Epithelial cell of esophagus (primary cell): ENCODE results near the gene RALGPS2.
A peak's percentile ranks its signal among the peaks of the same experiment; 100 is the strongest.
"Not testable (repeated sequence)": the region's sequence is repeated elsewhere in the genome, so short reads cannot be mapped to it uniquely, and the experiment has no call there.

Source experiments
- DNase-seq: peaks from one replicate; pipeline ENCODE4 v3.0.0; 2010; ENCODE audit warnings: low read depth
- H3K4me3 ChIP-seq: 2 replicates; pipeline ENCODE4 v1.5.1; 2011; ENCODE audit warnings: mild to moderate bottlenecking, low read length, control low read depth
- TF ChIP-seq, protein P1 (sequence below): IDR thresholded peaks from 2 replicates; pipeline ENCODE4 v1.5.1; 2011; ENCODE audit warnings: low read depth, mild to moderate bottlenecking, low read length, control low read depth, inconsistent platforms; ENCODE audit not compliant: insufficient read depth; ENCODE audit errors: missing control alignments

Gene RALGPS2

DNA sequence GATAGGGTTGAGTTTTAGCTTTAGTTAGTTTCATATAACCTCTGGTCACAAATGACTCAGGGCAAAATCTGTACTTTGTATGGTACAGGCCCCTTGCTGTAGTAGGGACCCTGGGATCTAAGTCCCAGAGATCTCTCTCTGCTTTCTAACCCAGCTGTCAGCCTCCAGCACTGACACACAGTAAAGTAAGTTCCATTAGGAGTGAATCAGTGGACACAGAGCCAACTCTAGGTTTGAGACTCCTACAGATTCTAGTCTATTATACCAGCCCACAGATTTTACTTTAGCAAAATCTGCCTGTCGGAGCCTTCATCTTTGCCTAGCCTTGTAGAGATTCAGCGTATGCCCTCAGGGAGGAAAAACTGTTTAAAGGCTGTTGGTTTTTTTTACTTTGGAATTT lies 93.4 kb downstream of the RALGPS2 start:
- TF ChIP-seq, protein P1, sequence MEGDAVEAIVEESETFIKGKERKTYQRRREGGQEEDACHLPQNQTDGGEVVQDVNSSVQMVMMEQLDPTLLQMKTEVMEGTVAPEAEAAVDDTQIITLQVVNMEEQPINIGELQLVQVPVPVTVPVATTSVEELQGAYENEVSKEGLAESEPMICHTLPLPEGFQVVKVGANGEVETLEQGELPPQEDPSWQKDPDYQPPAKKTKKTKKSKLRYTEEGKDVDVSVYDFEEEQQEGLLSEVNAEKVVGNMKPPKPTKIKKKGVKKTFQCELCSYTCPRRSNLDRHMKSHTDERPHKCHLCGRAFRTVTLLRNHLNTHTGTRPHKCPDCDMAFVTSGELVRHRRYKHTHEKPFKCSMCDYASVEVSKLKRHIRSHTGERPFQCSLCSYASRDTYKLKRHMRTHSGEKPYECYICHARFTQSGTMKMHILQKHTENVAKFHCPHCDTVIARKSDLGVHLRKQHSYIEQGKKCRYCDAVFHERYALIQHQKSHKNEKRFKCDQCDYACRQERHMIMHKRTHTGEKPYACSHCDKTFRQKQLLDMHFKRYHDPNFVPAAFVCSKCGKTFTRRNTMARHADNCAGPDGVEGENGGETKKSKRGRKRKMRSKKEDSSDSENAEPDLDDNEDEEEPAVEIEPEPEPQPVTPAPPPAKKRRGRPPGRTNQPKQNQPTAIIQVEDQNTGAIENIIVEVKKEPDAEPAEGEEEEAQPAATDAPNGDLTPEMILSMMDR = no peak
- H3K4me3 ChIP-seq = no peak overlapping the region
- DNase-seq = peak; percentile 2

DNA sequence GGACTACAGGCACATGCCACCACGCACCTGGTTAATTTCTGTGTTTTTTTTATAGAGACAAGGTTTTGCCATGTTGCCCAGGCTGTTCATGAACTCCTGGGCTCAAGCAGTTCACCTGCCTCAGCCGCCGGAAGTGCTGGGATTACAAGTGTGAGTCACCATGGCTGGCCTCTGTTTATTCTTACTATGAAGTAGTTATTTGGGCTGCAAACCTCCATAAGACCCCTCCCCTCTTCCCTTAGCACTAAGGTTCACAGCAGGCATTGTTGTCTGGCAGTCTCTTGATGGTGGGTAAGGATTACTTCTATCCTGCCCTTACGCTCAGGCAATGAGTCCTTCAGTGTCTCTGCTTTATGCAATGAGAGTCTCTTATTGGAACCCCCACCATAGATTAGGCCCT lies 94.1 kb downstream of the RALGPS2 start:
- TF ChIP-seq, protein P1 = no peak
- no peak overlapping the region for H3K4me3 ChIP-seq
- DNase-seq = peak; percentile 23

DNA sequence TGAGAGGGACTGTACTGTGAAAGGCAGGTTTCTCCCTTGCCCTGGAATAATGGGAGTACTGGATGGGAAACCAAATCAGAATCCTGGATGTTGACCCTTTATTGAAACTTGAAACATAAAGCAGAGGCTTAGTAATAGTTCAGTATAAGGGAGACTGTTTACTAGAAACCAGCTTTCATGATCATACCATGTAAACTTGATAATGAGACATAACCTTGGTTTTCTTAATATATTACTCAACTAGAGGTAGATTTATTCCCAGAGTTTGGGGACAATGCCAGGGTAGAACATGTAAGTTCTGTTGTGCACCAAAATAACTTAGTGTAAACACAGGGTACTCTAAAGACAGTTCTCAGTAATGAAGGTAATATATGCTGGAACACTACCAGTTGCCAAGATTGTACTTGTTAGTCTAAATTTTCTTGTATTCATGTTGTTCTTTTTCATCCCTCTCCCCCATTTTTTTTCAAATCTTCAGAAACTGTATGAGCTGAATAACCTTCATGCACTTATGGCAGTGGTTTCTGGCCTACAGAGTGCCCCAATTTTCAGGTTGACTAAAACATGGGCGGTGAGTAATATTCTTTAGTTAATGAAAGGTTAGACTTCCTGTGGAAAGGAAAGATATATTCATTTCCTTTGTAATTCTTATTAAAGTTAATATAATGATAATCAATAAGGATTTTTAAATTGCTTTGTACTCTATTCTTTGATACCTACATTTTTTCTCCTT lies 96.3 kb downstream of the RALGPS2 start:
- TF ChIP-seq, protein P1 = no peak
- no peak for DNase-seq

DNA sequence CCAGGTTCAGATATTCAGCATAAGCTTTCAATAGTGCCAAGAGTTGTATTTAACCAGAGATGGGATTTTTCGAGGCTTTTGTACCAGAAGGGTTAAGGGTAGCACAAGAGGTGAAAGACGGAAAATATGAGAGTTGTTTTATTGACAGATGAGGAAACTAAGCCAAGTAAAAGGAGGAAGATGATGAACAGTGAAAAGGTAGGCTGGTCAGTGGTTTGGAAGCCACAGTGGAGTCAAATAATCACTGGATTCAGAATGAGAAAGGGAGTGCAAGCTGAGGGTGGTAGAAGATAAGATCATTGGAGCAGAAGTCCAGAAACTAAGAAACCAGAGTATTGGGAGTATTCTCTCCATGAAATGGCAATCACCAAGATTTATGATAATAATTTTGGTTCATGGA lies 100.1 kb downstream of the RALGPS2 start:
- TF ChIP-seq, protein P1 = no peak
- DNase-seq = no peak
- H3K4me3 ChIP-seq = no peak overlapping the region

More for the DNA sequence above, 96.3 kb downstream of the RALGPS2 start:
- no peak overlapping the region for H3K4me3 ChIP-seq

DNA sequence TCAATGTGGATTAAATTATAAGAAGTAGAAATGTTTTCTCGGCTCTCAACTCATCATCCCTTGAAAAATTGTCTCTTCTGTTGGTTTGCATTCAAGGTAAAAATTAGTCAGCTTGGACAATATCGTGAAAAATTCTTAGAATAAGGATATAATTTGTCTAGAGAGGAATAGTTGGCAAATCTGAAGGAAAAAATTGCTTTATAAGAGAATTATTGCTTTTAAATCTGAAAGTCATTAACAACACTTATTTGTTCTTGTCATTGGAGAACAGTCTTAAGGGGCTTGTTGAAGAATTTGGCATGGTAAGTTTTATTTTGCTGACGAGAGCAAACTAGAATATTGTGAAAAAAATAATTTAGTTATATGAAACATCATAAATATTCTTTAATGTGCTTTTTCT lies 119.4 kb downstream of the RALGPS2 start:
- TF ChIP-seq, protein P1 = no peak
- DNase-seq = no peak
- H3K4me3 ChIP-seq = no peak overlapping the region

DNA sequence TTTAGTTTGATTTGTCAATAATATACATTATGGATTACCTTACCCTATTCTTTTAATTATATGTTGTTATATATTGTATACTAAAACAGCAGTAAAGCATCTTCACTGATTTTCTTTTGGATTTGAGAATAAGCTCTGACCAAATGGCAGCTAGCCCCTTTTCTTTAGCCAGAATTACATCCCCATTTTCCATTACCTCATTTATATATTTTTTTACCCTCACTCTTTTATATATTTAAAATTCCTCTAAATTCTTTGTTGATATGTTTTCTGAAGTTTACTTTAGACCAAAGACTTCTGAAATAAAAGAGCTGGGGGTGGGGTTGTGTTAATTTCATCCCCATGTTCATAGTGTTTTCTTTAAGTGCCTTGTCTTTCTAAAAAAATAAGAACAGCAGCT lies 121.3 kb downstream of the RALGPS2 start:
- TF ChIP-seq, protein P1 = no peak
- no peak overlapping the region for H3K4me3 ChIP-seq
- DNase-seq = no peak

DNA sequence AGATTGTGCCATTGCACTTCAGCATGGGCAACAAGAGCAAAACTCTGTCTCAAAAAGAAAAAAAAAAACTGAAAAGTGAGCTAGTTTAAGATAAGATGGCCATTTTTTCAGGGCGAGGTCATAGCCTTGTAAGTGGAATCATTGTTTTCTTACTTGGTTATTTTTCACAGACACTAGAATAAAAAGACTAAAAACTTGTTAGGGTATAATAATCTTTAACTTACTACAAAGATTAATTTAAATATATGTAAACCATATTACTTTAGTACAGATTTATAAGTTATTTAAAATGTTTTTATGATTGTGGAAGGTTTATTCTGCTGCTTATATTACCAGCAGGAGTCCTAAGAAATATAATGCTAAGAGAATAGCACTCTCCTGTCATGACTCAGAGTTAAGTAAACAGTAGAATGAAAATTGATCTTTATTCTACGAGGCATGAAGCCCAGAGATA lies 122.4 kb downstream of the RALGPS2 start:
- TF ChIP-seq, protein P1 = no peak
- H3K4me3 ChIP-seq = no peak overlapping the region
- peak; percentile 37 for DNase-seq

DNA sequence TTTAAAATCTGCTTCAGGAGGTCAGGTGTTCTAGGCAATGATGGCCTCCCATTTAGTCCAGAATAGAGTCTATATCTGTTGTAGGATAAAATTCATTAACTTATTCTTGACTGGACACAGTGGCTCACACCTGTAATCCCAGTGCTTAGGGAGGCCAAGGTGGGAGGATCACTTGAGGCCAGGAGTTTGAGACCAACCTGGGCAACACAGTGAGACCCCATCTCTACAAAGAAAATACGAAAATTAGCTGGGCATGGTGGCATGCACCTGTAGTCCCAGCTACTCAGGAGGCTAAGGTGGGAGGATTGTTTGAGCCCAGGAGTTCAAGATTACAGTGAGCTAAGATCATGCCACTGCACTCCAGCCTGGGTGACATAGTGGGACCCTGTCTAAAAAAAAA lies 122.9 kb downstream of the RALGPS2 start:
- DNase-seq = not testable (repeated sequence)

More for the DNA sequence above, 122.9 kb downstream of the RALGPS2 start:
- H3K4me3 ChIP-seq = not testable (repeated sequence)
